HG03558 (cell line): Measurements from ENCODE around the gene NUBP2.

ENCODE experiments used
- ATAC-seq: cut with Tn5 transposase; IDR thresholded peaks from one replicate; pipeline ENCODE4 v1.9.1; 2021; ENCODE audit warnings: moderate number of reproducible peaks; ENCODE audit not compliant: unreplicated experiment; ENCODE audit errors: extremely low read depth

Gene NUBP2, protein sequence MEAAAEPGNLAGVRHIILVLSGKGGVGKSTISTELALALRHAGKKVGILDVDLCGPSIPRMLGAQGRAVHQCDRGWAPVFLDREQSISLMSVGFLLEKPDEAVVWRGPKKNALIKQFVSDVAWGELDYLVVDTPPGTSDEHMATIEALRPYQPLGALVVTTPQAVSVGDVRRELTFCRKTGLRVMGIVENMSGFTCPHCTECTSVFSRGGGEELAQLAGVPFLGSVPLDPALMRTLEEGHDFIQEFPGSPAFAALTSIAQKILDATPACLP

DNA sequence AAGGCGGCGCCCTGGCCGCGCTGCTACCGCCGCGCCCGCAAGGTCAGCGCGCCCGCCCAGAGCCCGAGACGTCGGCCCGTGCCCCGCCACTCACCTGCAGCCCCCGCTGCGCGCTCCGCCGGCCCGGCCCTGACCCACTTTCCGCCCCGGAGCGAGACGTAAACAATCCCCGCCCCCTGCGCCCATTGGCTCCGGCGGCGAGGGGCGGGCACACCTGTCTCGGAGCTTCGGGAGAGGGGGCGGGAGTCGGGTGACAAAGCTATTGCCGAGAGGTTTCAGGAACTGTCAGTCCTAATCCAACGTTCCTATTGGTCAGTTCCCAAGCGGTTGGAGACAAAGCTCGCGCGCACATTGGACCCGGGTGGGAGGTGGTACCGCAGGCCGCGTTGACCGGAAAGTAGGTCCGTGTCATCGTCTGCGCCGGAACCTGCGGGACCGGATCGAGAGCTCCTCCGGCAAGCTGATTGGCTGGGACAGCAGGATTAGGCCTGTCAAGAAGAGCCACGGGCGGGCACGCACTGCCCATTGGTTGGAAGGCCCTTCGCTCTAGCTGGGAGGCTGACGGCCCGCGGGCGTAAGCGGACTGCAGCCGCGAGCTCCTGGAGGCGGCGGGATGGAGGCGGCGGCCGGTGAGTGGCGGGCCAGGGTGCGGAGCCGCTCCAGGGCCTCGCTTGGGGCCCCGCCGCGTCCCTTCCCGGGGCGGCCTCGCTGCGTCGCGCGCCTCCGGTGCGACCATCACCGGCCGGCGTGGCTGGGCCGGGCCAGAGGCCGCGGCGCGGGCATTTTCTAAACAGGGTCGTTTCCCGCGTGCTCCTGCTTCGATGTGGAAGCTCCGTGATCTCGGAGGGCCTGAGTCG is at the start of gene NUBP2, which contains the start of gene SPSB3:
Gene NUBP2 (plus strand): TSS at position 553 of the 857 bp plus-strand sequence. CDS start 61 bp downstream, at position 614.
Gene SPSB3 (minus strand): TSS at position 164 of the 857 bp plus-strand sequence. CDS start 1,088 bp downstream, outside the sequence.
- ATAC-seq = peak; percentile 69

DNA sequence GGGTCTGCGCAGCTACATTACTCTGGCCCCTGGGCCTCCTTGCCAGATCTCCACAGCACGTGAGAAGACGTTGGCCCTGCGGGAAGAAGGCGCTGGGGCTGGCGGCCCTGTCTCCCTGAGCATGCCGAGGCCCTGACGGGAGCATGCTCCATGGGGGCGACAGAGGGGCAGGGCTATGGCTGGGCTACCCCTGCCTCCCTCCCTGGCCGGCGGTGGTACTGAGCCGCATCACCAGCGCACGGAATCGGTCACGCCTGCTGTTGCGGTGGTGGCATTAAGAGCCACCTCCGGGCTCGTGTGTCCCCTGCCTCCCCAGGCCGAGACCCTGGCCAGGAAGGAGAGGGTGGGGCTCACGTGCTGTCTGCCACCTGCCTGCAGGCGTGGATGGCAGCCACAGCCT is 48.6 kb upstream of the NUBP2 start:
- no peak for ATAC-seq

DNA sequence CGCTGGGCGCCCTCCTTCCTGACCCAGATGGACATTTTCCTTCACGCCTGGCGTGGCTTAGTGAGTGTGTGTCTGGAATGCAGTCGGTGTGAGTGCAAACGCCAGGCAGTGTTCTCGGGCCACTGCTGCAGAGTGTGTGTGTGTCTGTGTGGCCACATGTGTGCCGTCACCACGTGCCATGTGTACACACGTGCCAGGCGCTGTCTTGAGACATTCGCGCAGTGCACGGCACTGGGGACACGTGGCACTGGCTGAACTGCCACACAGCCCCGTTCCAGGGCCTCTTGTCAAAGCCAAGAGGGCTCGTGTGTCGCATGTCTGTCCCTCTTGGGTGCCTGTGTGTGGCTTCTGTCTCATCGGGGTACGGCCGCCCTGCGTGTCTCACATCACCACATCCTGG is 47.9 kb upstream of the NUBP2 start:
- no peak for ATAC-seq

DNA sequence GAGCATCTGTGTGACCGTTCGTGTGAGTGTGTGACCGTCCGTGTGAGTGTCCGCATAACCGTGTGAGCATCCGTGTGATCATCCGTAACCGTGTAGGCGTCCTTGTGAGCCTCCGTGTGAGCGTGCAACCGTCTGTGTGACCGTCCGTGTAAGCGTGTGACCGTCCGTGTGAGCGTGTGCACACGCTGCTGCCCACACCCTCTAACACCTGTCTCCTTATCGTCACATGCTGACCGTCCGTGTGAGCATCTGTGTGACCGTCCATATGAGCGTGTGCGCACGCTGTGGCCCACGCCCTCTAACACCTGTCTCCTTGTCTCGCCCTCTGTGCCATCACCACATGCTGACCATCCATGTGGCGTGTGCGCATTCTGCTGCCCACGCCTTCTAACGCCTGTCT is 42.5 kb upstream of the NUBP2 start:
- ATAC-seq = no peak

DNA sequence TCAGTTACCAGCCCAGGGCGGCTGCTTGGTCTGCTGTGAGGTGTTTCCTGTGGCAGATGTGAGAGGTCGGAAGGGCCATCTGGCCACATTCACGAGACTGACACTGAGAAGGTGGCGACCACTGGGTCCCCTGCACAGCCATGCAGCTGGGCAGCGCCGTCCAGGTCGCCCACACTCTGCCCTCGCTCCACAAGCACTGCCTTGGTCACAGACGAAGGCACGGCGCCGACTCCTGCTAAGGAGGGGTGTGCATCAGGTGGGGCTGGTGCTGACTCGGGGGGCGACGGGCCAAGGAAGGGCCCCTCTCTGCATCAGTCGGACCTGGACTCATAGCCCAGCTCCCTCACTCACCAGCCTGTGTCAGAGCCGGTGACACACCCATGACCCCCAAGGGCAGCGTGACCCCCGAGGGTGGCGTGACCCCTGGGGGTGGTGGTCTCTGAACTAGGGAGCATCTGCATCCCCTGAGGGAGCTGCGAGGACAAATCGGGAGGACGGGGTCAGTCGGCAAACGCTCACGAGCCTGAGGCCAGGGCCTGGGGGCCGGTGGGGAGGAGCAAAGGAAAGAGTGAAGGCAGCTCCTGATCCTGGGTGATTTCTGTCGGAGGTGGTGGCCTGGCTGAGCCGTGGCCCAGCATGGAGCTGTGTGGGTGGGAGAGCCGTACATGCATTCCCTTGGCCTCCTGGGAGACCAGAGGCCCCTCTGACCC is 41.8 kb upstream of the NUBP2 start:
- ATAC-seq = no peak

DNA sequence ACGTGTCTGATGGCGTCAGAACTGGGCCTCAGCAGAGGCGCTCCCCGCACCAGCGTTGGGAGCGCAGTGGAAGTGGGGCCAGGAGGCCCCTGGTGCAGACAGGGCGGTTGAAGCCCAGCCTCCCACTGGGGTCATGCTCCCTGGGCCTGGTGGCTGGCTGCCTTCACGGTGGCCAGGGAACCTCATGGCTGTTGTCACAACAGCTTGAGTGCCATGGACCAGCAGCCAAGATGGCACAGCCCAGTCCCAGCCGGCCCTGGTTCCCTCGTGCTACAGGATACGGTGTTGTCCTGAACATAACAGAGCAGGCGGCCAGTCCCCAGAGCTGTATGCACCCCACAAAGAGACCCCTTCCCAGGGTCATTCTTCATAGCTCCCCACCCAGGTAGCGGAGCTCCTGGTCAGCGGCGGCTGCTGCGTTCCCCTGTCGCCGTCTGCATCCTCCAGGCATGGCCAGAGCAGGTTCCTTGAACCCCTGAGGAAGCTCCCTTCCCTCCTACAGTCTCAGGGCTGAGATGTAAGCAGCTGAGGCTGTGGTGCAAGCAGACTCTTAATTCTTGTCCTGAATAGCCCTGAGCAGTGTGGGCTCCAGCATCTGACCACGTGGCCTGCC is 41.1 kb upstream of the NUBP2 start:
- ATAC-seq = no peak

DNA sequence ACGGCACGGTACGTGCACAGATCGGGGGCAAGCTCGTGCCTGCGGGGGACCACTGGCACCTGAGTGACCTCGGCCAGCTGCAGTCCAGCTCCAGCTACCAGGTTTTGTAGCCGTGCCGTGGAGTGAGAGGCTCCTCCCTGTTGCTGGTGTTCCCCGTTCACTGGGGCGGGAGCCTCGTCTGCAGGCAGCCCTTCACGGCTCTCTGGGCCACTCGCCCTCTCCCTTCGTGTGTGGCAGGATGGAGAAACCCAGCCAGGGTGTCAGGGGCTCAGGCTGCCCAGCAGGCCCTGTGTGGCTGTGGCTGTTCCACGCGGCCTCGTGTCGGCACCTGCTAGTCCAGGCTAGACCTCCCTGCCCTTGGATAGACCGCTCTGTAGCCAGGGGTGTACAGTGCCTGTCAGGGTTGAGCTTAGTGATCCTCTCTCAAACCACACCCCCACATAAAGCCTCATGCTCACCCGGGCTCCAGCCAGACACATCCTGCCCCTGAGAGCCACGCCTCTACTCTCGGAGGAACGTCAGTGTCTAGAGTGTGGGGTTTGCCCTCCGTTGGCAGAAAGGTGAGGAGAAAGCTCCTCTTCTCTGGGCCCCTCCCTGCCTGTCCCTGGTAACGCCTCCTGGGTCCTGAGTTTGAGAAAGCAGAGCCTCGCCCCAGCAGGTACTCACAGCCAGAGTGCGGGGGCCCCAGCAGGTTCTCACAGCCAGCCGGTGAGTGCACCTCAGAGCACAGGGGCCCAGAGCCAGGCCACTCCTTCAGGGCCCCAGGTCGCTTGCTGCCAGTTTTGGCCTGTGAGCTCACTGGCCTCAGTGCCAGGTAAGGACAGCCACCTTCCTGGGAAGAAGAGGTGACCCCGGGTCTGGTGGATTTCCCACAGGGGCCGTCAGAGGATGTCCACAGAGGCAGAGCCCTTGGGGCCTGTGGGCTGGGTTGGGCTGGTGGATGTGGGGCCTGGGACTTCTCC is 39.1 kb upstream of the NUBP2 start:
- ATAC-seq = no peak

DNA sequence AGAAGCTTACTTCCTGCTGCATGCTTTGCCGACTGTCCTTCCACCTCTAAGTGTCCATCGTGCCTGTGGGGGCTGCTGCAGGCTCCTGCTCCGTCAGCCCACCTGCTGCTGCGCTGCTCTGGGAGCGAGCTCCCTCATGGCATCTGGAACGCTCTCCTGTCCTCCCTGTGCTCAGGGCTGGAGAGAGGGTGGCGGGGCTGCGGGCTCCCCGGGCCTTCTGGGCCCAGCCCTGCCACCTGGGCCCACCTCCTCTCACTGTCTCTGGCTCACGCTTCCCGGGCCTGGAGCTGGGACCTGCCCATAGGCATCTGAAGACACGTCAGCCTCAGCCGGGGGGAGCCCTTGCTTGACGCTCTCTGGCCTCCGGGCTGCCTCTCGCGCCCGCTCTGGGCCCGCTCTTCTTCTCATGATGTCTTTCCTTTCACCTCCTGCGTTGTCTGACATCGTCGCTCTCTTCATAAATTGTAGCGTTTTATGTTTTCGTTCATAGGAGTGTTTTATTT is 38.4 kb upstream of the NUBP2 start:
- no peak for ATAC-seq

DNA sequence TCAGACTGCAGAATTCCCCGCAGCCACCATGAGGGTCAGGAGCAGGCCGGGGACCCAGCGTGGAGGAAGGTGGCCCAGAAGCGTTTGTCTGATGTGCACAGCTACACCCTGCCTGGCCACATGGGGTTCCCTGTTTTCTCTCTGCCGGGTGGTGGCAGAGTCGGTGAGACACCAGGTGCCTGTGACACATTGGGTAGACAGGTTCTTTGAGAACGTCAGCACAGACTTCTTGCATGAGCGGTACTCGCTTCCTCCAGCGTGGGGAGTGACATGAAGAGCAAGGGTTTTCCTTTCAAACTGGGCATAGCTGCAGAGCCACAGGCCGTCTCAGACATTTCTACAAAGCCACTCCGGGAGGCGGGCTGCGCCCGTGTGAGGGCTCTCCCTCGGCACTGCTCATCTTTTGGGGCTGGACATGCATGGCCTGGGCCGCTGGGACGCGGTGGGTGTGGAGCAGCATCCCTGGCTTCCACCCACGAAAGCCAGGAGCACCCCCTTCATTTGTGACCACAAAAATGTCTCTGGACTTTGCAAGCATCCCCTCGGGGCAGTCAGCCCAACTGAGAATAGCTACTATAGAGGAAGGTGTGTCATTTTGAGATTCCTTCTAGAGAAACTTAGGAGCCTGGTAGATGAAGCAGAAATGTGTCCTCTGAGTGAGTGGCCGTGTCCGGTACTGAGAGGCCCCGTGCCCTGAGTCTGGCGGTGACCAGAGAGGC is 37.4 kb upstream of the NUBP2 start:
- ATAC-seq = no peak

DNA sequence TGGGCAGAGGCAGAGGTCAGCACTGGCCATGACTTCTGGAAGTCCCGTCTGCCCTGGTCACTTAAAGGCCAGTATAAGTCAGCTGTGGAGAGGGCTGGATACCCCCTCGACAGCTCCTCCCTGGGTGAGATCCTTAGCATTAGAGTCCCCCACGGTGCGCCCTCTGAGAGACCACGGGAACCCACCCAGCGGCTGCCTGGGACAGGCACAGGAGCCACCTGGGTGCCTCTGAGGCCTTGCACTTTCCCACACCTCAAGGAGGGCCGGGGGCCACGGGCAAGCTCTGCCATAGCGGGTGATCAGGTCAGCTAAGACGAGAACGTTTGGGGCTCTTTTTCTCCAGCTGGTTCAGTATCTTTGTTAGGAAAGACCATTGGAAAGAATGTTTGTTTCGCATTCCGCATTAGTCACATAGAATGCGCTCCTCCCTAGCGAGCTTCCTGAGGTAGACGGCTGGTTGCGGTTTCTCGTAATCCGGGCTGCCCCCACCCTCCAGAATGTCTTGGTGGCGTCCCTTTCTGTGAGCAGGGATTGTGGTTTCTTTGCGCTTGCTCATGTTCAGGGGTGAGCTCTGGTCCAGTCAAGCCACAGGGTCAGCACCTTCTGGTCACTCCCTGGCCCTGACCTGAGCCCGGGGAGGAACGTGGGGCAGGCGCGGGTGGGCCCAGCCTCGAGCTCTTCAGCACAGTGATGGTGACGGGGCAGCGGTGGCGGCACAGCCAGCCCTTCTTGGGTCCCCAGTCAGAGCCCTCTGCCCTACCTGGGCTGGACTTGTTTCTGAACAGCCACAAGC is 36.7 kb upstream of the NUBP2 start:
- ATAC-seq = no peak

DNA sequence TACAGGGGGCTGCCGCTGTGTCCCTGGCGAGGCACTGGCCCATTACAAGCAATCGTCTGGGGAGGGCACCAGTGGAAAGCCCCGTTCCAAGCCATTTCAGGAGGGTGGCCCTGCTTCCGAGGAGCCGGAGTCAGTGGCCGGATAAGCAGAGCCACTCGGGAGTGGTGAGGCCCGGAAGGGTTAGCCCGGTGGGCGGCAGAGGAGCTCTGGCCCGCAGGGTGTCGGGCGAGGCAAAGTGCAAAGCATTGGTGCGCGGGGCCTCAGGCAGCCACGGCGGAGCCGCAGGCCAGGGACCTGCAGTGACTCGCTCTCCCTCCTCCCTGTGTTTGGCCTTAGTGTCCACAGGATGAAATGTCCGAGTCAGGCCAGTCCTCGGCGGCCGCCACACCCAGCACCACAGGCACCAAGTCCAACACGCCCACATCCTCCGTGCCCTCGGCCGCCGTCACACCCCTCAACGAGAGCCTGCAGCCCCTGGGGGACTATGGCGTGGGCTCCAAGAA is 36.0 kb upstream of the NUBP2 start:
- no peak for ATAC-seq

DNA sequence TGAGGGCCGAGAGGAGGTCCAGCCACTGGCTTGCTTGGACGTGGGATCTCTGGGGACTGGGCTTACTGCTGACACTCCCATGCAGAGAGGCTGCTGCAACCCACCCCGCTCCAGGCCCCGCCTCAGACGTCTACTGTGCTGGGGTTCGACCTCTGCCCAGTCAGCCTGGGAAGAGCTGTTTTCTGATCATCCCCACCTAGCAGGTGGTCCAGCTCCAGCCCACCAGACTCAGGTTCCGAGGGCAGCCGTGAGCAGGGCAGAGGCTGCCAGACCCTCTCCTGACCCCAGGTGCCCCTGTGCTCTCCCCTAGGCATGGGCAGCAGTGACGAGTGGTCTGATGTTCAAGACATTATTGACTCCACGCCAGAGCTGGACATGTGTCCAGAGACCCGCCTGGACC is 34.8 kb upstream of the NUBP2 start:
- ATAC-seq = no peak

DNA sequence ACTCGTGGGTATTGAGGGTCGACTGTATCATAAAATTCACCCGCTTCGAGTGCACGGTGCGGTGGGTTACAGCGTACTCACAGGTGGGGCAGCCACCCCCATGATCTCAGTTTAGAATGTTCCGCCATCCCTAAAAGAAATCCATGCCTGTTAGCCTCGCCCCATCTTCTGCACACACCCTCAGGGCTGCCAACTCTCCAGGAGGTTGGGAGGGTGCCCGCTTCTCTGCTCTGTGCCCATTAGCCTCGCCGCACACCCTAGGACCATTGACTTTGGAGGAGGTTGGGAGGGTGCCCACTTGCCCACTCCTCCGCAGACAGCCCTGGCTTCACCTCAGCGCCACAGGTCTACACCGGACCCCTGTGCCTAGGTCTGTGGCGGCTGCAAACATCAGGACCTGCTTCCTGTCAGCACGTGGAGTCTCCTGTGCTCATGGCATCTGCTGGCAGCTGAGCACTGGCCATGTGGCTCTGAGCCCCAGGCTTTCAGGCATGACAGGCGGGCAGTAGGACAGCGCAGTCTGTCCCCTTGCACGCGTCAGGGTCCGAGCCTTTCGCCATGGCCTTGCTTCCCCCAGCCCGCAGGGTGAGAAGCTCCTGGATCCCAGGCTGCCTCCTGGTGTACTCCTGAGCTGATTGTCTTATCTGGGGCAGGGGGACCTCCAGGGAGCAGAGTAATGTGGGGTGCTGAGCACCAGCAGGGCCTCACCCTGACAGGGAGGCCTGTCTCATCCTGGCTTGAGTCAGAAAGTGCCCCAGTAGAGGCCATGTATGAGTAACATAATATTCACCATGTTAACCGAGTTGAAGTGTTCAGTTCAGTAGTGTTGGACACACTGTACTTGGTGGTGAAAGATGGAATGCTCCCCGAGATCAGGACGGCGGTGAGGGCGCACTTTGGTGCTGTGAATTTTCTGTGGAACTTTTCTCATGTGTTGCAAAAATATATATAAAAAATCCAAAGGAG is 33.3 kb upstream of the NUBP2 start:
- no peak for ATAC-seq

DNA sequence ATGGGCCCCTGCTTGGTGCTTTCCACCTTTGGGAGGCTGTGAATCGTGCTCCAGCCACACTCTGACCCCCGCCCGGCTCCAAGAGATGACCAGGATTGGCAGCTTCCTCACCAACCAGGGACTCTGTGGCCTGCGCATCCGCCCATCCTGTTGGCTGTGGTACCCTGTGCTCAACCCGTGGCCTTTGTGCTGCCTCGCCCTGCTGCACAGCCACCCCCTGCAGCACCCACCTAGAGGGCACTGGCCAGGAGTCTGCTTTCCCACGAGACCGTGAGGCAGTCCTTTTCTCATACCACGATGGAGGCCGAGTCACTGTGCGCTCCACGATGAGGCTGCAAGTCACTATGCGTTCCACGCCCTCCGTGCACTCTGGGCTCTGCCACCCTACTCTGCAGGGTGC is 30.8 kb upstream of the NUBP2 start:
- no peak for ATAC-seq

DNA sequence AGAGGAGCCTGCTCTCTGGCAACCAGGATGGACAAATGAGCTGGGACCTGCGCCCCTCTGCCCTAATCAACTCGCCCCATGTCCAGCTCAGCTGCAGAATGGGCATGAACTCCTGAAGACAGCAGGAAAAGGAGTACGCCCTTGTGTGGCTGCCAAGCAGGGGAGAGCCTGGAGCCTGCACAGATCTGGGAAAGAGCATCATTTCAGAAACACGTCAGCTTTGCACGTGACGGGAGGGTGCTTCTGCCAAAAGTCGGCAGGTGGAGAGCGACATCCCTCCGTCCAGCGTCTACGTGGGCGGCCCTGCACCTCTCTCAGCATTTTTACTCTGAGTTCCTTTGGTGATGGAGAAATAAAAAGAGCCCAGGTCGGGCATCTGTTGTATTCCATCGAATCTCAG is 29.9 kb upstream of the NUBP2 start:
- no peak for ATAC-seq

DNA sequence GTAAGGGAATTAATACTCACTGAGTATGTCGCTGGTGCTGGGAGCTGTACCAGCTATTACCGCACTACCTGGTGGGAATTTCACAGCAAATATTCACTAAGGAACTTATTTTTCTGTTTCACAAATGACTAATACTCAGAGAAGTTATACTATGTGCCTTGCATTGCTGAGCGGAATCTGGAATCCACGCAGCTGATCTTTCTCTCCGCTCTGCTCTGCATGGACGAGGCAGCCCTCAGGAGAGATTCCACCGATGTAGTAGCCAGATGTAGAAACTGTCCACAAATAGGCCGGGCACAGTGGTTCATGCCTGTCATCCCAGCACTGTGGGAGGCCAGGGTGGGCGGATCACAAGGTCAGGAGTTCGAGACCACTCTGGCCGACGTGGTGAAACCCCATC is 28.6 kb upstream of the NUBP2 start:
- no peak for ATAC-seq
